K562 (cell line): ENCODE measurements around the gene PRDM2. TPM values are rescaled to one million over a fixed set of nuclear protein-coding genes. Genes with fewer than 3 reads are reported as not detected.
A peak's percentile ranks its signal among the peaks of the same experiment; 100 is the strongest.

Experiments
- ATAC-seq: fragments of 200-7000 bp; cut with Tn5 transposase; 3 replicates; pipeline ENCODE4 v1.9.1; 2020; ENCODE audit warnings: moderate library complexity
- Bru-seq: library from RNA; stranded (reverse); fragments of 400-500 nt; gene quantifications from one replicate; lab custom pipeline; 2021; lab: Mats Ljungman, UMichigan
- BruChase-seq, 2 experiments: library from RNA; stranded (reverse); fragments of 400-500 nt; gene quantifications; one replicate each; lab custom pipeline; 2021; lab: Mats Ljungman, UMichigan
- BruUV-seq: library from RNA; stranded (reverse); fragments of 400-500 nt; replicated peaks from 2 replicates; lab custom pipeline; 2021; lab: Mats Ljungman, UMichigan
- CTCF ChIA-PET: fragments of 300-600 bp; formaldehyde crosslinking; extraction: SDS; loops from one replicate; lab custom pipeline; 2021; ENCODE audit warnings: low intra/inter-chr PET ratio; lab: Yijun Ruan, JAX
- POLR2A ChIA-PET: fragments of 300-600, 350-650 bp; sonication (Branson Sonifier 250); formaldehyde crosslinking; extraction: SDS; loops from one replicate; lab custom pipeline; 2021; ENCODE audit warnings: antibody characterized with exemption, inconsistent platforms; lab: Yijun Ruan, JAX
- DNase-seq, 4 experiments: peaks; one replicate each; pipeline versions ENCODE4 v3.0.0 to v3.0.0-alpha.2; 2011 to 2018; ENCODE audit warnings: low spot score in 3 of 4, mixed read lengths in 3 of 4; ENCODE audit errors: extremely low read depth in 1 of 4
- FAIRE-seq: peaks from 2 replicates; lab custom pipeline; 2011; peaks lifted over from hg19 to GRCh38; lab: Jason Lieb, UNC
- H2AFZ ChIP-seq: 2 replicates; pipeline ENCODE4 v1.6.0; 2011; ENCODE audit warnings: low read depth, low read length, control low read depth, inconsistent platforms
- H3K27ac ChIP-seq: fragments of 200-600 bp; 3 replicates; pipeline ENCODE4 v1.8.0; 2011; ENCODE audit warnings: low read depth, mild to moderate bottlenecking, control low read depth, inconsistent platforms, low read length, moderate library complexity, mixed read lengths; ENCODE audit errors: extremely low read depth
- H3K27me3 ChIP-seq, 2 experiments: fragments of 300-600 bp in 1 of 2; 2 replicates in 1 of 2; 3 replicates in 1 of 2; pipeline versions ENCODE4 v1.6.0 to v1.8.0; 2011; ENCODE audit warnings: inconsistent platforms in 2 of 2, low read length in 2 of 2, mild to moderate bottlenecking in 1 of 2, mixed read lengths in 1 of 2, moderate library complexity in 1 of 2; ENCODE audit not compliant: control insufficient read depth in 2 of 2, insufficient read depth in 2 of 2
- H3K36me3 ChIP-seq: fragments of 300-600 bp; 3 replicates; pipeline ENCODE4 v1.8.0; 2011; ENCODE audit warnings: mild to moderate bottlenecking, low read length, inconsistent platforms; ENCODE audit not compliant: control insufficient read depth, insufficient read depth
- H3K4me1 ChIP-seq, 2 experiments: fragments of 200-600 bp in 1 of 2; replicated peaks in 1 of 2; 2 replicates in 1 of 2; 3 replicates in 1 of 2; pipeline versions ENCODE4 v1.5.1 to v1.8.0; 2011; ENCODE audit warnings: inconsistent platforms in 2 of 2, low read length in 2 of 2, mild to moderate bottlenecking in 1 of 2, mixed read lengths in 1 of 2, moderate library complexity in 1 of 2; ENCODE audit not compliant: control insufficient read depth in 2 of 2, insufficient read depth in 2 of 2
- H3K4me2 ChIP-seq: 2 replicates; pipeline ENCODE4 v1.6.1; 2011; ENCODE audit warnings: low read length, control low read depth, inconsistent platforms, mixed read lengths; ENCODE audit not compliant: insufficient read depth
- H3K4me3 ChIP-seq: fragments of 200-600 bp; sonication (generic), shearing (Covaris generic); 2 replicates; pipeline ENCODE4 v1.5.1; 2016; ENCODE audit warnings: control low read depth, inconsistent platforms
- H3K79me2 ChIP-seq: fragments of 200-600 bp; 3 replicates; pipeline ENCODE4 v1.8.0; 2011; ENCODE audit warnings: low read length, inconsistent platforms; ENCODE audit not compliant: control insufficient read depth, insufficient read depth
- H3K9ac ChIP-seq, 2 experiments: 2 replicates each; pipeline versions ENCODE4 v1.6.0 to v1.6.1; 2011; ENCODE audit warnings: low read depth in 2 of 2, low read length in 2 of 2, control low read depth in 1 of 2, inconsistent platforms in 1 of 2, mild to moderate bottlenecking in 1 of 2, mixed read lengths in 1 of 2; ENCODE audit not compliant: insufficient read depth in 1 of 2
- H3K9me1 ChIP-seq: one replicate; pipeline ENCODE4 v1.6.0; 2011; ENCODE audit warnings: inconsistent platforms, mild to moderate bottlenecking, low read length, moderate library complexity; ENCODE audit not compliant: control insufficient read depth, insufficient read depth
- H3K9me3 ChIP-seq: replicated peaks from 2 replicates; pipeline ENCODE4 v1.5.1; 2011; ENCODE audit warnings: low read depth, low read length, inconsistent platforms; ENCODE audit not compliant: control insufficient read depth, insufficient read depth
- H4K20me1 ChIP-seq: replicated peaks from 2 replicates; pipeline ENCODE4 v1.6.1; 2011; ENCODE audit warnings: low read length, inconsistent platforms, mixed read lengths; ENCODE audit not compliant: control insufficient read depth, insufficient read depth
- CREM ChIP-seq: IDR thresholded peaks from 2 replicates; pipeline ENCODE4 v1.6.1; 2014; ENCODE audit warnings: antibody characterized with exemption, low read depth
- CXXC5 ChIP-seq: fragments of 250-450 bp; sonication (Bioruptor Pico); IDR thresholded peaks from 2 replicates; pipeline ENCODE4 v1.8.0; 2022; ENCODE audit warnings: inconsistent platforms, mild to moderate bottlenecking, moderate library complexity
- GABPA ChIP-seq: fragments of 200-800 bp; sonication (Bioruptor generic); conservative IDR thresholded peaks from 2 replicates; pipeline ENCODE4 v1.6.1; 2016; ENCODE audit warnings: low read depth, missing genetic modification characterization, missing compliant biosample characterization
- HEY1 ChIP-seq: fragments of 250-450 bp; sonication (Bioruptor Pico); IDR thresholded peaks from 2 replicates; pipeline ENCODE4 v1.5.0; 2020; ENCODE audit warnings: mild to moderate bottlenecking, moderate library complexity, borderline replicate concordance
- POLR2G ChIP-seq: fragments of 200-400 bp; formaldehyde crosslinking; IDR thresholded peaks from 2 replicates; pipeline ENCODE4 v1.6.1; 2017; ENCODE audit warnings: low read depth, mild to moderate bottlenecking, antibody characterized with exemption, low read length, moderate library complexity
- RBFOX2 ChIP-seq: fragments of 200-400 bp; formaldehyde crosslinking; IDR thresholded peaks from 2 replicates; pipeline ENCODE4 v1.6.1; 2017; ENCODE audit warnings: low read depth, mild to moderate bottlenecking, low read length, moderate library complexity
- TBP ChIP-seq: optimal IDR thresholded peaks from 2 replicates; pipeline ENCODE3; 2011; ENCODE audit warnings: low read depth, low read length, improper control_type of control experiment
- YY1 ChIP-seq, 3 experiments: IDR thresholded peaks; 2 replicates each; pipeline ENCODE4 v1.6.1; 2011; ENCODE audit warnings: low read length in 2 of 3, mild to moderate bottlenecking in 2 of 3, moderate library complexity in 2 of 3, borderline replicate concordance in 1 of 3, control low read depth in 1 of 3, low read depth in 1 of 3; ENCODE audit not compliant: insufficient read depth in 3 of 3, insufficient replicate concordance in 2 of 3, control insufficient read depth in 1 of 3, insufficient read length in 1 of 3; ENCODE audit errors: extremely low read depth in 1 of 3
- ZBTB7A ChIP-seq: IDR thresholded peaks from 2 replicates; pipeline ENCODE4 v1.6.1; 2011; ENCODE audit warnings: low read depth, mild to moderate bottlenecking, low read length, moderate library complexity, borderline replicate concordance; ENCODE audit not compliant: control insufficient read depth
- ZNF311 ChIP-seq: fragments of 250-450 bp; sonication (Bioruptor Pico); IDR thresholded peaks from 2 replicates; pipeline ENCODE4 v1.4.0; 2020; ENCODE audit warnings: mild to moderate bottlenecking, moderate library complexity
- ZSCAN29 ChIP-seq: fragments of 450-650 bp; IDR thresholded peaks from 2 replicates; pipeline ENCODE4 v1.6.1; 2017
- WGBS: fragments of 100-300 bp; shearing (Covaris generic); methylation state at CpG from one replicate; pipeline ENCODE4 v1.1.6; 2016; ENCODE audit warnings: low coverage, mixed read lengths; ENCODE audit not compliant: insufficient coverage; ENCODE audit errors: missing lambda C conversion rate; 5-methylcytosine and 5-hydroxymethylcytosine counted together
- in situ Hi-C: fragments of 300-500 bp; cut with MboI; formaldehyde crosslinking; loops from 4 replicates; pipeline ENCODE4 v1.15.0; 2018; ENCODE audit warnings: inconsistent platforms, mixed read lengths
- intact Hi-C: fragments of 100-400 bp; cut with micrococcal nuclease; formaldehyde crosslinking; loops from 2 replicates; pipeline ENCODE4 v1.14.2; 2022
- long read RNA-seq, 3 experiments: library from polyadenylated mRNA in 2 of 3; library from RNA in 1 of 3; unstranded in 2 of 3; stranded (forward) in 1 of 3; transcript quantifications; one replicate each; pipeline ENCODE4 v2.0.0, GENCODE V29; 2019 to 2022
- polyA minus RNA-seq, 3 experiments: library from RNA; depleted of rRNA, polyadenylated mRNA; stranded (reverse); fragments of >200 nt; gene quantifications; 2 replicates each; pipeline ENCODE4 v1.2.3, GENCODE V29; 2011
- polyA plus RNA-seq, 8 experiments: library from polyadenylated mRNA; depleted of rRNA in 4 of 8; stranded (reverse) in 5 of 8; unstranded in 3 of 8; fragments of >200 nt; fragmentation: Nextera tagmentation in 2 of 8; fragmentation: Illumina TruSeq in 1 of 8; extraction: Ambion mirVana in 2 of 8; extraction: Trizol in 1 of 8; gene quantifications; 2 replicates each; pipeline versions ENCODE4 v1.2.1 to v1.2.3, GENCODE V29; 2011 to 2014; ENCODE audit warnings: inconsistent platforms in 1 of 8, missing spikeins in 1 of 8
- total RNA-seq, 7 experiments: library from RNA; depleted of rRNA in 6 of 7; stranded (reverse); fragments of >200 nt in 6 of 7; fragmentation: Illumina TruSeq in 2 of 7; extraction: Trizol in 2 of 7; gene quantifications; 2 replicates each; pipeline versions ENCODE4 v1.2.1 to v1.2.3, GENCODE V29; 2011 to 2021; ENCODE audit warnings: low replicate concordance in 1 of 7

PRDM2 gene, protein sequence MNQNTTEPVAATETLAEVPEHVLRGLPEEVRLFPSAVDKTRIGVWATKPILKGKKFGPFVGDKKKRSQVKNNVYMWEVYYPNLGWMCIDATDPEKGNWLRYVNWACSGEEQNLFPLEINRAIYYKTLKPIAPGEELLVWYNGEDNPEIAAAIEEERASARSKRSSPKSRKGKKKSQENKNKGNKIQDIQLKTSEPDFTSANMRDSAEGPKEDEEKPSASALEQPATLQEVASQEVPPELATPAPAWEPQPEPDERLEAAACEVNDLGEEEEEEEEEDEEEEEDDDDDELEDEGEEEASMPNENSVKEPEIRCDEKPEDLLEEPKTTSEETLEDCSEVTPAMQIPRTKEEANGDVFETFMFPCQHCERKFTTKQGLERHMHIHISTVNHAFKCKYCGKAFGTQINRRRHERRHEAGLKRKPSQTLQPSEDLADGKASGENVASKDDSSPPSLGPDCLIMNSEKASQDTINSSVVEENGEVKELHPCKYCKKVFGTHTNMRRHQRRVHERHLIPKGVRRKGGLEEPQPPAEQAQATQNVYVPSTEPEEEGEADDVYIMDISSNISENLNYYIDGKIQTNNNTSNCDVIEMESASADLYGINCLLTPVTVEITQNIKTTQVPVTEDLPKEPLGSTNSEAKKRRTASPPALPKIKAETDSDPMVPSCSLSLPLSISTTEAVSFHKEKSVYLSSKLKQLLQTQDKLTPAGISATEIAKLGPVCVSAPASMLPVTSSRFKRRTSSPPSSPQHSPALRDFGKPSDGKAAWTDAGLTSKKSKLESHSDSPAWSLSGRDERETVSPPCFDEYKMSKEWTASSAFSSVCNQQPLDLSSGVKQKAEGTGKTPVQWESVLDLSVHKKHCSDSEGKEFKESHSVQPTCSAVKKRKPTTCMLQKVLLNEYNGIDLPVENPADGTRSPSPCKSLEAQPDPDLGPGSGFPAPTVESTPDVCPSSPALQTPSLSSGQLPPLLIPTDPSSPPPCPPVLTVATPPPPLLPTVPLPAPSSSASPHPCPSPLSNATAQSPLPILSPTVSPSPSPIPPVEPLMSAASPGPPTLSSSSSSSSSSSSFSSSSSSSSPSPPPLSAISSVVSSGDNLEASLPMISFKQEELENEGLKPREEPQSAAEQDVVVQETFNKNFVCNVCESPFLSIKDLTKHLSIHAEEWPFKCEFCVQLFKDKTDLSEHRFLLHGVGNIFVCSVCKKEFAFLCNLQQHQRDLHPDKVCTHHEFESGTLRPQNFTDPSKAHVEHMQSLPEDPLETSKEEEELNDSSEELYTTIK (N-terminal part only)
- 28.7 and 88.2 TPM in 2 replicates for total RNA-seq (2011; cell fraction: chromatin; rRNA removed; ENCODE audit: low replicate concordance)
- 18.0 and 24.6 TPM in 2 replicates for total RNA-seq (2011; cell fraction: nucleolus; rRNA removed)
- 44.3 and 55.4 TPM in 2 replicates for total RNA-seq (2011; cell fraction: nucleoplasm; rRNA removed)
- total RNA-seq (2014; rRNA removed) (6.6 and 8.3 TPM in 2 replicates), total RNA-seq (2014; rRNA removed; fragmentation: Illumina TruSeq; extraction: Trizol) (12.5 and 14.5 TPM in 2 replicates), total RNA-seq (2015; rRNA removed; fragmentation: Illumina TruSeq; extraction: Trizol) (11.3 and 11.5 TPM in 2 replicates), total RNA-seq (2021) (26.0 and 27.6 TPM in 2 replicates), polyA plus RNA-seq (2011; rRNA removed) (13.1 and 18.3 TPM in 2 replicates), polyA plus RNA-seq (2014; fragmentation: Illumina TruSeq; extraction: Trizol) (19.7 and 21.2 TPM in 2 replicates), polyA plus RNA-seq (2014; fragmentation: Nextera tagmentation; extraction: Ambion mirVana) (1 to 10 TPM; 5.4 to 7.1 TPM), polyA plus RNA-seq (2014; rRNA removed) (15.9 and 18.7 TPM in 2 replicates), polyA minus RNA-seq (2011; rRNA and poly(A)+ RNA removed) (19.7 and 30.3 TPM in 2 replicates), Bru-seq, nascent RNA (percentile 72 among the genes with signal in this experiment), BruChase-seq, experiment 1, labeled RNA remaining after a 2-hour chase (percentile 79 among the genes with signal in this experiment), BruChase-seq, experiment 2, labeled RNA remaining after a 6-hour chase (percentile 80 among the genes with signal in this experiment)
- 5.8 and 13.4 TPM in 2 replicates for polyA plus RNA-seq (2011; cell fraction: cytosol; rRNA removed)
- 16.2 and 30.9 TPM in 2 replicates for polyA plus RNA-seq (2011; cell fraction: nucleus; rRNA removed)
- 12.4 and 14.2 TPM in 2 replicates for polyA plus RNA-seq (2012)
- polyA minus RNA-seq (2011; cell fraction: cytosol; rRNA and poly(A)+ RNA removed), result 13.2 and 23.0 TPM in 2 replicates
- polyA minus RNA-seq (2011; cell fraction: nucleus; rRNA and poly(A)+ RNA removed), result 10.4 and 17.5 TPM in 2 replicates
- long read RNA-seq, experiment 1, partial matches to known transcripts, result 9 of 16 reads
- long read RNA-seq, experiment 1, other reads (novel, unspliced or antisense), result 6 of 16 reads
- long read RNA-seq, experiment 2, partial matches to known transcripts, result 5 of 8 reads
- long read RNA-seq, experiment 2, other reads (novel, unspliced or antisense), result 3 of 8 reads
- long read RNA-seq, experiment 3, partial matches to known transcripts, result 2 of 4 reads
- long read RNA-seq, experiment 3, other reads (novel, unspliced or antisense), result 2 of 4 reads

DNA sequence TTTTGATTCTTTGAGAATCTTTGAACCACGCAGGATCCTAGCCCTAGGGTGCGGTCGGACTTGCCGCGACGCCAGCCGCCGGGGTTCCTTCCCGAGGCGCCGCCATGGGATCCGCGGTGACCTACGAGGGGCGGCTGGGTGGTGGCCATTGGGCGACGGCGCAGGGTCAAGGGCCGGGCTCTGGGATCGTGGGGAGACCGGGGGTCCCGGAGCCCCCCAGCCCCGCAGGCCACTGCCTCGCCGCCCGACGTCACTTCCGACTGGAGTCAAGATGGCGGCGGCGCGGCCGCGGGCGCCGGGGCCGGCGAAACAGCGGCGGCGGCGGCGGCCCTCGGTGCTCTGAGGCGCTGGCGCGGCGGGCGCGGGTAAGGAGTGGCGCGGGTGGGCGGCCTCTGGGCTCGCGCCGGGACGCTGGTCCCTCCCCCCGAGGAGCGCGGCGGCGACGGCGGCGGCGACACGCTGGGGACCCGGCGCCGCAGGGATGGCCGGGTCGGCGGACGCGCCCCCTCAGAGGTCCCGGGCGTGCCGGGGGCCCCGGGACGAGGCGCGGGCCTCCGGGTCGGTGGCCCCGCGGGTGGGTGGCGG lies at the start of gene PRDM2:
Gene PRDM2, plus strand, starts transcription at position 253 of the 585 bp plus-strand sequence. CDS start 15,418 bp downstream, outside the sequence.
- WGBS, result 27% methylated on average over 49 of the region's 87 CpGs
- peak; percentile 44 for TF ChIP-seq GABPA (tag)
- no peak for TF ChIP-seq ZSCAN29
- TF ChIP-seq RBFOX2, result peak; percentile 22; the same call in 1 of the 2 replicates
- TF ChIP-seq CXXC5 (CRISPR knock-in tag), result peak; percentile 50; the same call in 1 of the 2 replicates
- no peak for TF ChIP-seq ZNF311 (CRISPR knock-in tag)
- TF ChIP-seq HEY1, result no peak
- TF ChIP-seq YY1 (IDR thresholded peaks at IDR 0.05; ENCODE audit: borderline replicate concordance in 1 of 3, control insufficient read depth in 1 of 3, extremely low read depth in 1 of 3, insufficient read depth in 3 of 3, insufficient read length in 1 of 3, insufficient replicate concordance in 2 of 3, low read depth in 1 of 3, low read length in 2 of 3), result peak; percentile 64 to 91 (median 85)
- TF ChIP-seq POLR2G, result peak; percentile 48
- TF ChIP-seq TBP, result peak; percentile 1
- TF ChIP-seq ZBTB7A, result peak; percentile 64
- TF ChIP-seq CREM, result peak; percentile 43; the same call in 1 of the 2 replicates
- TF ChIP-seq, all 486 proteins: peak for 8
- POLR2A ChIA-PET, result no interaction called here
- H3K79me2 ChIP-seq, result no peaks in the 10 kb centered on the region
- peak within 1 kb of the TSS; percentile 35 for H3K4me3 ChIP-seq
- peaks cover 2% of the 10 kb centered on the region; the same call in 1 of the 2 replicates for H3K9me3 ChIP-seq
- peak; percentile 71 for ATAC-seq
- in situ Hi-C loops, result no loop called here
- CTCF ChIA-PET, result no interaction called here
- H2AFZ ChIP-seq, result peak within 1 kb of the TSS; percentile 62
- intact Hi-C loops, result no loop called here
- no peaks in the 10 kb centered on the region for H3K36me3 ChIP-seq
- H4K20me1 ChIP-seq, result no peaks in the 10 kb centered on the region
- BruUV-seq, result no TSS peak
- no peak within 1 kb of the TSS for H3K27ac ChIP-seq
- H3K27me3 ChIP-seq, result peaks cover 25 to 43% of the 10 kb centered on the region in 2 experiments
- peak within 1 kb of the TSS; percentile 16; the same call in 1 of the 2 replicates for H3K4me2 ChIP-seq
- peak; percentile 17 to 68 (median 53) for DNase-seq
- FAIRE-seq, result no peak
- H3K9me1 ChIP-seq, result no peaks in the 10 kb centered on the region
- peaks cover 0 to 11% of the 10 kb centered on the region in 2 experiments; a peak in 2 of 5 replicates for H3K4me1 ChIP-seq
- H3K9ac ChIP-seq, result peak within 1 kb of the TSS in 1 of 2 experiments; percentile 6; a peak in 1 of 4 replicates
